ENCODE results near the gene KRT31. TPM values are rescaled to one million over a fixed set of nuclear protein-coding genes. Genes with fewer than 3 reads are reported as not detected.

The KRT31 gene
- total RNA-seq, 1 experiment from 2014 or later, result not detected

GRCh38 chr17:41393294-41393693 lies 4.1 kb downstream of the KRT31 start:
- Histone ChIP-seq H3K9ac (ENCODE audit: low read length) (no peak overlapping the region), H3K36me3 (ENCODE audit: insufficient read depth, low read length) (no peaks in the 10 kb centered on the region), H3K9me2 (replicated peaks; ENCODE audit: insufficient read depth, low read length) (no peaks in the 10 kb centered on the region), H3K79me2 (ENCODE audit: low read length) (no peaks in the 10 kb centered on the region), H3K9me3 (ENCODE audit: low read length) (no peaks in the 10 kb centered on the region), H4K20me1 (ENCODE audit: insufficient read depth, low read depth, low read length) (no peaks in the 10 kb centered on the region), H3K4me2 (ENCODE audit: low read depth, low read length, poor library complexity, severe bottlenecking) (no peak overlapping the region), H3K27ac (ENCODE audit: low read length) (no peak overlapping the region), H3K27me3 (ENCODE audit: low read length) (no peaks in the 10 kb centered on the region), H3K4me3 (ENCODE audit: low read length) (no peak overlapping the region), H2AFZ (ENCODE audit: low read length) (no peak overlapping the region), H3K4me1 (ENCODE audit: low read length) (no peaks in the 10 kb centered on the region)
- no peak for DNase-seq

GRCh38 chr17:41392278-41392677 lies 5.1 kb downstream of the KRT31 start:
- H3K4me1 ChIP-seq (ENCODE audit: low read length), result no peaks in the 10 kb centered on the region
- no peaks in the 10 kb centered on the region for H3K79me2 ChIP-seq (ENCODE audit: low read length)
- no peaks in the 10 kb centered on the region for H3K27me3 ChIP-seq (ENCODE audit: low read length)
- 0 out of 2 replicates have a peak, but pooled peaks cover 3% of the 10 kb centered on the region for H3K9me3 ChIP-seq (ENCODE audit: low read length)
- no peak for DNase-seq
- no peak overlapping the region for H3K4me3 ChIP-seq (ENCODE audit: low read length)
- no peaks in the 10 kb centered on the region for H3K36me3 ChIP-seq (ENCODE audit: insufficient read depth, low read length)
- H3K9ac ChIP-seq (ENCODE audit: low read length), result no peak overlapping the region
- no peak overlapping the region for H2AFZ ChIP-seq (ENCODE audit: low read length)
- H3K4me2 ChIP-seq (ENCODE audit: low read depth, low read length, poor library complexity, severe bottlenecking), result no peak overlapping the region
- H4K20me1 ChIP-seq (ENCODE audit: insufficient read depth, low read depth, low read length), result no peaks in the 10 kb centered on the region
- H3K9me2 ChIP-seq (replicated peaks; ENCODE audit: insufficient read depth, low read length), result no peaks in the 10 kb centered on the region
- no peak overlapping the region for H3K27ac ChIP-seq (ENCODE audit: low read length)

GRCh38 chr17:41391535-41391934 lies 5.9 kb downstream of the KRT31 start:
- Histone ChIP-seq H3K27ac (ENCODE audit: low read length) (no peak overlapping the region), H4K20me1 (ENCODE audit: insufficient read depth, low read depth, low read length) (no peaks in the 10 kb centered on the region), H3K9me3 (ENCODE audit: low read length) (0 out of 2 replicates have a peak, but pooled peaks cover 3% of the 10 kb centered on the region), H3K4me3 (ENCODE audit: low read length) (no peak overlapping the region), H3K4me2 (ENCODE audit: low read depth, low read length, poor library complexity, severe bottlenecking) (no peak overlapping the region), H3K4me1 (ENCODE audit: low read length) (no peaks in the 10 kb centered on the region), H3K27me3 (ENCODE audit: low read length) (no peaks in the 10 kb centered on the region), H2AFZ (ENCODE audit: low read length) (no peak overlapping the region), H3K9me2 (replicated peaks; ENCODE audit: insufficient read depth, low read length) (no peaks in the 10 kb centered on the region), H3K79me2 (ENCODE audit: low read length) (no peaks in the 10 kb centered on the region), H3K36me3 (ENCODE audit: insufficient read depth, low read length) (no peaks in the 10 kb centered on the region), H3K9ac (ENCODE audit: low read length) (no peak overlapping the region)
- DNase-seq, result no peak

- DNase-seq, result no peak
- no peak overlapping the region for H3K4me3 ChIP-seq (ENCODE audit: low read length)
- H3K9me2 ChIP-seq (replicated peaks; ENCODE audit: insufficient read depth, low read length), result no peaks in the 10 kb centered on the region
- no peak overlapping the region for H3K9ac ChIP-seq (ENCODE audit: low read length)
- H3K4me1 ChIP-seq (ENCODE audit: low read length), result no peaks in the 10 kb centered on the region
- H3K27ac ChIP-seq (ENCODE audit: low read length), result no peak overlapping the region
- no peak overlapping the region for H2AFZ ChIP-seq (ENCODE audit: low read length)
- no peaks in the 10 kb centered on the region for H4K20me1 ChIP-seq (ENCODE audit: insufficient read depth, low read depth, low read length)
- H3K9me3 ChIP-seq (ENCODE audit: low read length), result 0 out of 2 replicates have a peak, but pooled peaks cover 3% of the 10 kb centered on the region
- H3K36me3 ChIP-seq (ENCODE audit: insufficient read depth, low read length), result no peaks in the 10 kb centered on the region
- no peak overlapping the region for H3K4me2 ChIP-seq (ENCODE audit: low read depth, low read length, poor library complexity, severe bottlenecking)
- H3K27me3 ChIP-seq (ENCODE audit: low read length), result no peaks in the 10 kb centered on the region
- H3K79me2 ChIP-seq (ENCODE audit: low read length), result no peaks in the 10 kb centered on the region
These were observed 6.9 kb downstream of the KRT31 start for GRCh38 chr17:41390411-41390938.

GRCh38 chr17:41387670-41388069 lies 9.7 kb downstream of the KRT31 start:
- H3K27ac ChIP-seq (ENCODE audit: low read length), result no peak overlapping the region
- H3K9me2 ChIP-seq (replicated peaks; ENCODE audit: insufficient read depth, low read length), result no peaks in the 10 kb centered on the region
- H4K20me1 ChIP-seq (ENCODE audit: insufficient read depth, low read depth, low read length), result no peaks in the 10 kb centered on the region
- H2AFZ ChIP-seq (ENCODE audit: low read length), result no peak overlapping the region
- H3K36me3 ChIP-seq (ENCODE audit: insufficient read depth, low read length), result no peaks in the 10 kb centered on the region
- H3K27me3 ChIP-seq (ENCODE audit: low read length), result no peaks in the 10 kb centered on the region
- H3K9ac ChIP-seq (ENCODE audit: low read length), result no peak overlapping the region
- H3K4me3 ChIP-seq (ENCODE audit: low read length), result no peak overlapping the region
- no peak for DNase-seq
- 0 out of 2 replicates have a peak, but pooled peaks cover 3% of the 10 kb centered on the region for H3K9me3 ChIP-seq (ENCODE audit: low read length)
- H3K79me2 ChIP-seq (ENCODE audit: low read length), result no peaks in the 10 kb centered on the region
- H3K4me2 ChIP-seq (ENCODE audit: low read depth, low read length, poor library complexity, severe bottlenecking), result no peak overlapping the region
- no peaks in the 10 kb centered on the region for H3K4me1 ChIP-seq (ENCODE audit: low read length)

GRCh38 chr17:41386227-41386626 lies 11.2 kb downstream of the KRT31 start:
- Histone ChIP-seq H3K27me3 (ENCODE audit: low read length) (no peaks in the 10 kb centered on the region), H3K9ac (ENCODE audit: low read length) (no peak overlapping the region), H3K4me1 (ENCODE audit: low read length) (no peaks in the 10 kb centered on the region), H4K20me1 (ENCODE audit: insufficient read depth, low read depth, low read length) (no peaks in the 10 kb centered on the region), H3K36me3 (ENCODE audit: insufficient read depth, low read length) (no peaks in the 10 kb centered on the region), H3K27ac (ENCODE audit: low read length) (no peak overlapping the region), H3K9me3 (ENCODE audit: low read length) (0 out of 2 replicates have a peak, but pooled peaks cover 3% of the 10 kb centered on the region), H3K79me2 (ENCODE audit: low read length) (no peaks in the 10 kb centered on the region), H3K9me2 (replicated peaks; ENCODE audit: insufficient read depth, low read length) (no peaks in the 10 kb centered on the region), H2AFZ (ENCODE audit: low read length) (no peak overlapping the region), H3K4me2 (ENCODE audit: low read depth, low read length, poor library complexity, severe bottlenecking) (no peak overlapping the region), H3K4me3 (ENCODE audit: low read length) (no peak overlapping the region)
- no peak for DNase-seq

- Histone ChIP-seq H3K9me2 (replicated peaks; ENCODE audit: insufficient read depth, low read length) (no peaks in the 10 kb centered on the region), H3K79me2 (ENCODE audit: low read length) (no peaks in the 10 kb centered on the region), H2AFZ (ENCODE audit: low read length) (no peak overlapping the region), H3K9ac (ENCODE audit: low read length) (no peak overlapping the region), H3K27ac (ENCODE audit: low read length) (no peak overlapping the region), H3K9me3 (ENCODE audit: low read length) (0 out of 2 replicates have a peak, but pooled peaks cover 3% of the 10 kb centered on the region), H3K4me2 (ENCODE audit: low read depth, low read length, poor library complexity, severe bottlenecking) (no peak overlapping the region), H3K4me3 (ENCODE audit: low read length) (no peak overlapping the region), H3K4me1 (ENCODE audit: low read length) (no peaks in the 10 kb centered on the region), H3K36me3 (ENCODE audit: insufficient read depth, low read length) (no peaks in the 10 kb centered on the region), H3K27me3 (ENCODE audit: low read length) (no peaks in the 10 kb centered on the region), H4K20me1 (ENCODE audit: insufficient read depth, low read depth, low read length) (no peaks in the 10 kb centered on the region)
- no peak for DNase-seq
These were observed 13.7 kb downstream of the KRT31 start for GRCh38 chr17:41383690-41384089.

- H3K9me3 ChIP-seq (ENCODE audit: low read length), result 0 out of 2 replicates have a peak, but pooled peaks cover 2% of the 10 kb centered on the region
- DNase-seq, result no peak
- no peak overlapping the region for H3K9ac ChIP-seq (ENCODE audit: low read length)
- no peaks in the 10 kb centered on the region for H3K9me2 ChIP-seq (replicated peaks; ENCODE audit: insufficient read depth, low read length)
- no peaks in the 10 kb centered on the region for H3K36me3 ChIP-seq (ENCODE audit: insufficient read depth, low read length)
- no peaks in the 10 kb centered on the region for H3K79me2 ChIP-seq (ENCODE audit: low read length)
- no peak overlapping the region for H3K4me2 ChIP-seq (ENCODE audit: low read depth, low read length, poor library complexity, severe bottlenecking)
- H3K27ac ChIP-seq (ENCODE audit: low read length), result no peak overlapping the region
- H4K20me1 ChIP-seq (ENCODE audit: insufficient read depth, low read depth, low read length), result no peaks in the 10 kb centered on the region
- H3K4me1 ChIP-seq (ENCODE audit: low read length), result no peaks in the 10 kb centered on the region
- no peak overlapping the region for H2AFZ ChIP-seq (ENCODE audit: low read length)
- H3K27me3 ChIP-seq (ENCODE audit: low read length), result no peaks in the 10 kb centered on the region
- no peak overlapping the region for H3K4me3 ChIP-seq (ENCODE audit: low read length)
These were observed 15.0 kb downstream of the KRT31 start for GRCh38 chr17:41382394-41382793.
